WERI-Rb-1 (cell line): ENCODE results near the gene ATG14.

ENCODE experiments used
- DNase-seq: peaks from one replicate; pipeline ENCODE4 v3.0.0-alpha.2; 2020
- H3K27ac ChIP-seq: fragments of 250-450 bp; sonication (Bioruptor Pico); 2 replicates; pipeline ENCODE4 v1.5.1; 2020; ENCODE audit warnings: mild to moderate bottlenecking, moderate library complexity
- H3K27me3 ChIP-seq: fragments of 250-450 bp; sonication (Bioruptor Pico); 2 replicates; pipeline ENCODE4 v1.5.1; 2021; ENCODE audit warnings: mild to moderate bottlenecking, low read depth, moderate library complexity; ENCODE audit not compliant: insufficient read depth, severe bottlenecking
- H3K36me3 ChIP-seq: fragments of 250-450 bp; sonication (Bioruptor Pico); 2 replicates; pipeline ENCODE4 v1.5.1; 2020; ENCODE audit warnings: mild to moderate bottlenecking, moderate library complexity
- H3K4me3 ChIP-seq: 2 replicates; pipeline ENCODE4 v1.5.1; 2011; ENCODE audit warnings: low read depth, mild to moderate bottlenecking, control low read depth, low read length
- H3K9me3 ChIP-seq: fragments of 250-450 bp; sonication (Bioruptor Pico); 2 replicates; pipeline ENCODE4 v1.5.1; 2021; ENCODE audit warnings: mild to moderate bottlenecking, moderate library complexity; ENCODE audit not compliant: severe bottlenecking
- CTCF ChIP-seq: IDR thresholded peaks from 2 replicates; pipeline ENCODE4 v1.5.1; 2011; ENCODE audit warnings: low read depth, mild to moderate bottlenecking, control low read depth, inconsistent platforms, low read length

The ATG14 gene

DNA sequence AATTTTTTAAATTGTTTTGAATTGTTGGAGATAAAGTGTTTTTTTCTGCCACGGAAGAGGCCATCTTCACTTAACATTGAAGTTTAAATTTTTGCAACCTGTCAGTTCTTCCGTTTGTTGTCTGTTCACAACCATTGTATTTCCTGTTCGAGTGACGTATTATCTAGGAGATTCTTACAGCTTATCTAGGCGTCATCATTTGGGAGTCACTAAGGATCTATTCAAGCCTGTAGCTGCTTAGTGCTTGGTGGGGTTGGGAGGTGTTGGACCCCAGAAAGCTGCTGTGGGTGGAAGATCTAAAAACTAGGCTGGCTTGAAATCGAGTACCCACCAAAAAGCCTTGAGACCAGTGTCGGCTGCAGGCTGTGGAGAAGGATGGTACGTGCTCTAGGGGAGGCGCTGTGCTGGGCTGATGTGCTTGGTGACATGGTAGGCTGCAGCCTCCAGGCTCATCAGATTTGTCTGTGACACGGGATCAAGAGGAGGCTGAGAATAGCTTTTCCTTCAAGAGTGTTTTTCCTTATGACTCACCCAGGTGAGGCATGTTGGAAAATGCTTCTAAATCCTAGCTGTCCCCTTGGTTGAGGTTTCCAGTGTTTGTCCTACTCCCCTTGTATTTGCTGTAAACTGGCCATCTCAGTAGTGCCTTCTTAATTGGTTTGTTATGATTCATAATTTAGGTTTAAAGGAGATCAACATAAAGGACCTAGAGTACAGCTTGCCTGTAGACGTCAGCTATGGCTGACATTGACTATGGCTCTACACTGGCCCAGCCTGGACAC is 57.8 kb downstream of the ATG14 start:
- Histone ChIP-seq H3K36me3 (peaks cover 22% of the 10 kb centered on the region), H3K9me3 (no peaks in the 10 kb centered on the region), H3K27ac (0 out of 2 replicates have a peak overlapping the region, but pooled peaks have one; percentile 10), H3K27me3 (no peaks in the 10 kb centered on the region), H3K4me3 (no peak overlapping the region)
- peak; percentile 29 for DNase-seq
- peak; percentile 48 for TF ChIP-seq CTCF

DNA sequence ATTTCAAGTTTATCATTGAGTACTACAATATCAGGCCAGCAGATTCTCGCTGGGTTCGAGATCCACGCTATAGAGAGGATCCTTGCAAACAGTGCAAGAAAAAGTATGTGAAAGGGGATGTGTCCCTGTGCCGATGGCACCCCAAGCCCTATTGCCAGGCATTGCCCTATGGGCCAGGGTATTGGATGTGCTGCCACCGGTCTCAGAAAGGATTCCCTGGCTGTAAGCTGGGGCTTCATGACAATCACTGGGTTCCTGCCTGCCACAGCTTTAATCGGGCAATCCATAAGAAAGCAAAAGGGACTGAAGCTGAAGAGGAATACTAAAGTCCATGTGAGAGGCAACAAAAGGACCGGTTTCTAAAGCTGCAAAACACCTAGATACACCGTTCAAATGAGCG is 59.4 kb downstream of the ATG14 start:
- no peak overlapping the region for H3K27ac ChIP-seq
- H3K4me3 ChIP-seq = no peak overlapping the region
- TF ChIP-seq CTCF = no peak
- H3K27me3 ChIP-seq = no peaks in the 10 kb centered on the region
- no peak for DNase-seq
- no peaks in the 10 kb centered on the region for H3K9me3 ChIP-seq
- H3K36me3 ChIP-seq = peaks cover 22% of the 10 kb centered on the region

DNA sequence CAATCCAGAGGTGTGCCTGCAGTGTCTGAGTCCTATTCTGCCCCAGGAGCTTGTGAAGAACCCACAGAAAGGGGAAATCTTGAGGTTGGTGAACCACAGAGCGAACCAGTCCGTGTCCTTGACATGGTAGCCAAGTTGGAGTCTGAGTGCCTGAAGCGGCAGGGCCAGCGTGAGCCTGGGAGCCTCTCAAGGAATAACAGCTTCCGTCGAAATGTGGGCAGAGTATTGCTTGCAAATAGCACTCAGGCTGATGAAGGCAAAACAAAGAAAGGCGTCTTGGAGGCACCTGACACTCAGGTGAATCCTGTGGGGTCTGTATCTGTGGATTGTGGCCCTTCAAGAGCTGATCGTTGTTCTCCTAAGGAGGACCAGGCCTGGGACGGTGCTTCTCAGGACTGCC is 60.5 kb downstream of the ATG14 start:
- Histone ChIP-seq H3K27me3 (no peaks in the 10 kb centered on the region), H3K4me3 (no peak overlapping the region), H3K9me3 (no peaks in the 10 kb centered on the region), H3K27ac (no peak overlapping the region), H3K36me3 (peaks cover 22% of the 10 kb centered on the region)
- no peak for TF ChIP-seq CTCF
- DNase-seq = no peak

GRCh38 chr14:55350461-55350860 is 61.2 kb downstream of the ATG14 start:
- no peaks in the 10 kb centered on the region for H3K27me3 ChIP-seq

DNA sequence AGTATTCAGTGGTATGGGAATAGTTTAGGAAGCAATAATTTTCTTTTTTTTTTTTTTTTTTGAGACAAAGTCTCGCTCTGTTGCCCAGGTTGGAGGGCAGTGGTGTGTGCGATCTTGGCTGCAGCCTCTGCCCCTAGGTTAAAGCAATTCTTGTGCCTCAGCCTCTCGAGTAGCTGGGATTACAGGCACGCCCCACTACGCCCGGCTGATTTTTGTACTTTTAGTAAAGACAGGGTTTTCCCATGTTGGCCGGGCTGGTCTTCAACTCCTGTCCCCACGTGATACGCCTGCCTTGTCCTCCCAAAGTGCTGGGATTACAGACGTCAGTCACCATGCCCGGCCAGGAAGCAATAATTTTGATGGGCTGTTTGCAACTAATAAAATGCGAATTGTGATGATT is 62.1 kb downstream of the ATG14 start:
- peaks cover 22% of the 10 kb centered on the region for H3K36me3 ChIP-seq
- TF ChIP-seq CTCF = no peak
- no peak for DNase-seq

More at GRCh38 chr14:55350461-55350860, 61.2 kb downstream of the ATG14 start:
- H3K9me3 ChIP-seq = no peaks in the 10 kb centered on the region
- H3K27ac ChIP-seq = no peak overlapping the region
- no peak overlapping the region for H3K4me3 ChIP-seq
- DNase-seq = no peak
- H3K36me3 ChIP-seq = peaks cover 22% of the 10 kb centered on the region
- no peak for TF ChIP-seq CTCF

More for the DNA sequence above, 62.1 kb downstream of the ATG14 start:
- Histone ChIP-seq H3K27me3 (no peaks in the 10 kb centered on the region), H3K27ac (no peak overlapping the region), H3K4me3 (no peak overlapping the region), H3K9me3 (no peaks in the 10 kb centered on the region)
